IPS-18a (cell line): ENCODE results near the gene HYDIN.

Source experiments
- H3K27ac ChIP-seq: one replicate; pipeline ENCODE4 v1.5.1; 2013; ENCODE audit warnings: low read length
- H3K27me3 ChIP-seq: one replicate; pipeline ENCODE4 v1.6.1; 2013; ENCODE audit warnings: mild to moderate bottlenecking, low read length; ENCODE audit not compliant: control insufficient read depth, insufficient read depth
- H3K36me3 ChIP-seq: one replicate; pipeline ENCODE4 v1.6.1; 2013; ENCODE audit warnings: low read depth, low read length; ENCODE audit not compliant: control insufficient read depth
- H3K4me1 ChIP-seq: one replicate; pipeline ENCODE4 v1.6.1; 2013; ENCODE audit warnings: low read depth, low read length; ENCODE audit not compliant: control insufficient read depth
- H3K4me3 ChIP-seq: one replicate; pipeline ENCODE4 v1.5.1; 2013; ENCODE audit warnings: low read length
- H3K9ac ChIP-seq: one replicate; pipeline ENCODE4 v1.6.1; 2013; ENCODE audit warnings: mild to moderate bottlenecking, low read length, moderate library complexity
- H3K9me3 ChIP-seq: one replicate; pipeline ENCODE4 v1.6.1; 2013; ENCODE audit warnings: low read depth, low read length; ENCODE audit not compliant: control insufficient read depth

HYDIN gene

DNA sequence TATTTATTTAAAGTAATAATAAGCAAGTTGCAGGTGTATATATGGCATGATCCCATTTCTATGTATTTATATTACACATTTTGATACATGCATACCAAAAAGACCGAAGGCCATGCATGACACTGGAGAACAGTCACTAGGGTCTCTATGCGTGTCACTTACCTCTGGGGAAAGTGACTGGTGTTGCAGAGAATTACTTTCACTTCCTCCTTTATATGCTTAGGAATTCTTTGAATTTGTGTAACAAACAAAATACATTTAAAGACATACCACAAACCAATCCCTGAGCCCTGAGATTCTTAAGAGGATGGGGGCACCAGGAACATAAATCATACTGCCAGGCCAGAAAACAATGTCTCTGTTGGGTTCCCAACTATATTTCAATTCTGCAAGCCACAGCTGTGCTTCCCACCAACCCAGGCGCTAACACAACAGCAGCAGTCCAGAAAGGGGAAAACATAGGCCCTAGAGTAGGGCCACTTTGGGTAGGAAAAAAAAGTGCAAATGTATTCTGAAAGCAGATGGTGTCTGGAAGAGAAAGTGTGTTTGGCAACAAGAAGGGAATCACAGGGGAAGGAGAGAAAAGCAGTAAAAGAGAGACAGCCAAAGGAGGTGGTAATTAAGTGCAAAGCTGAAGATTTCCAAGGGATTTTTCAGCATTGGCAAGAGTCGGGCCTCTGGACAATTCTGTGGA lies 24.5 kb upstream of the HYDIN start:
- H3K4me1 ChIP-seq = peaks cover 13% of the 10 kb centered on the region
- H3K36me3 ChIP-seq = no peaks in the 10 kb centered on the region
- no peak overlapping the region for H3K27ac ChIP-seq
- H3K4me3 ChIP-seq = peak overlapping the region; percentile 17
- no peak overlapping the region for H3K9ac ChIP-seq
- H3K27me3 ChIP-seq = no peaks in the 10 kb centered on the region
- no peaks in the 10 kb centered on the region for H3K9me3 ChIP-seq

DNA sequence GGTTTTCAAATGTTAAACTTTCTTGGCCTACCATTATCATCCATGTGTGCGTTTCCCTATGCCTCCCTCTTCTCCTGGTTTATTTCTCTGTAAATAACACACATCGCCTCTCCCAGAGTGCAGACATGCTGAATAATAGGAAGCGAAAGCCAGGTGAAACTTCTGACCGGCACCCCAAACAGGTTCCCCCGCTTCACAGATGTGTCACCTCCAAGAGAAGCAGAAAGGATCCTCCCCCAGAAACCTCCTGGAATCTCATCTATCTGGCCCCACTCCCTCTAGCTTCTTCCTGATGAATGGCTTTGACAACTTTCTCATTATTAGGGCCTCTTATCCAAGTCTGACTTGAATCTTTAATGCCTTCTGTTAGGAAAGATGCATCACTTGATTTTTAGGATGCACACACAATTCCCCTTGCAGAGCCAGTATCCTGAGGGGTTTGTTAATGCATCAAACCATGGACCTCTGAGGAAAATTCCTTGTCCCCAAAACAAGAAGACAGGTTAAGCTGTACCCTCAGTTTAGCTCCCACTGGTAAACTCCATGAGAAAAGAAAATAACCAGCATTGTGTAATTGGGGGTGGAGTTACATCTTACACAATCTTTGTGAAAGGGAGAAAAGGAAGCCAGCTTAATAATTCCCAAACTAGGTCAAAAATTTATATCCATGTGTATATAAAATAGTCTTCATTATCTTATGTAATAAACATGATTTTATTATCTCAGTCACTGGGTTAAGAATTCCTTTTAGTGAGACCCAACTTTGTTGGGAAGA lies 20.1 kb upstream of the HYDIN start:
- H3K36me3 ChIP-seq = no peaks in the 10 kb centered on the region
- H3K27me3 ChIP-seq = no peaks in the 10 kb centered on the region
- H3K9ac ChIP-seq = no peak overlapping the region
- H3K27ac ChIP-seq = no peak overlapping the region
- peaks cover 11% of the 10 kb centered on the region for H3K4me1 ChIP-seq
- H3K4me3 ChIP-seq = no peak overlapping the region
- H3K9me3 ChIP-seq = no peaks in the 10 kb centered on the region

DNA sequence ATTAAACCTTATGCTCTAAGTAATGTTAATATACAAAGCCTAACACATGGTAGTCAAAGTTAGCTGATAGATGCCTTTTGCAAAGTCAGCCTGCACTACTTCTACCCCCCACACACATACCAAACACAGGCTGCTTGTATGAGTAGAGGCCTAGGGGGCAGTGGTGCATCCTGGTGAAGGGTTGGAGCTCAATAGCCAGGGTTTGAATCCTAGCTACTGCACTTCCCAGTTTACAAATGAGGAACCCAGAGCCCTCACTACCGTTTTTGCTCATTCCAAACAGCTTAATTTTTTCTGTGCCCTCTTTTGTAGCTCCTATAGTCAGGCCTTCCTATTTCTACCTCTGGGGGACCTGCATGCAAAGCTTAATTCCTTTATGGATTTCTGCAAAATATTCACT lies 18.9 kb upstream of the HYDIN start:
- Histone ChIP-seq H3K4me3 (no peak overlapping the region), H3K9me3 (no peaks in the 10 kb centered on the region), H3K27ac (no peak overlapping the region), H3K4me1 (no peaks in the 10 kb centered on the region), H3K9ac (no peak overlapping the region), H3K36me3 (no peaks in the 10 kb centered on the region), H3K27me3 (no peaks in the 10 kb centered on the region)

DNA sequence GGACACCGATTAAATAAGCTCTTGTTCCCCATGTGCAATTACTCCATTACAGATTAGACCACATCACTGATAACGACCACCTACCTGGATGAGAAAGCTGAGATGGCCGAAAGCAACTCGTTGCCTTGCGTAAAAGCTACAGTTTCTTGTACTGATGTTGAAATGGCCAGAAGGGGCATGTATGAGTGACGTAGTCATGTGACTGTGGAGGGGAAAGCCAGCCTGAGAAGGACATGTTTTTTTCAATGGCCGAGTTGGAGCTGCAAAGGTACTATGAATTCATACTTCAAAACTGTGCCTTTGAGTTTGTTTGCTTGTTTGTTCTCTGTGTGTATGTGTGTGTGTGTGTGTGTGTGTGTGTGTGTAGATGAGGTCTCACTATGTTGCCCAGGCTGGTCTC lies 17.0 kb upstream of the HYDIN start:
- Histone ChIP-seq H3K27ac (no peak overlapping the region), H3K9ac (no peak overlapping the region), H3K9me3 (no peaks in the 10 kb centered on the region), H3K36me3 (no peaks in the 10 kb centered on the region), H3K27me3 (no peaks in the 10 kb centered on the region), H3K4me3 (no peak overlapping the region), H3K4me1 (no peaks in the 10 kb centered on the region)

DNA sequence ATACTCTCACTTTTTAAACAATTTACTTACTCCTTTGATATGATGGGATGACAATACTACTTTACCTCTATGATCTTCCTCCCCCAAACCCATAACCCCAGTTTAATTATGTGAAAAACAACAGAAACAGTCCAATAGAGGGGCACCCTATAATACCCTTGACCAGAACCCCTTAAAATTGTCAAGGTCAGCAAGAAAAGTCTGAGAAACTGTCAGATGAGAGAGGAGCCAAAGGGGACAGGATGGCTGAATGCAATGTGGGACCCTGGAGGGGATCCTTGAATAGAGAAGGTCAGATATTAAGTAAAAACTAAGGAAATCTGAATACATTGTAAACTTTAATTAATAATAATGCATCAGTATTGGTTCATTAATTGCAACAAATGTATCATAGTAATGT lies 15.8 kb upstream of the HYDIN start:
- no peak overlapping the region for H3K27ac ChIP-seq
- no peaks in the 10 kb centered on the region for H3K36me3 ChIP-seq
- no peaks in the 10 kb centered on the region for H3K9me3 ChIP-seq
- H3K9ac ChIP-seq = no peak overlapping the region
- H3K4me3 ChIP-seq = no peak overlapping the region
- no peaks in the 10 kb centered on the region for H3K27me3 ChIP-seq
- H3K4me1 ChIP-seq = no peaks in the 10 kb centered on the region

DNA sequence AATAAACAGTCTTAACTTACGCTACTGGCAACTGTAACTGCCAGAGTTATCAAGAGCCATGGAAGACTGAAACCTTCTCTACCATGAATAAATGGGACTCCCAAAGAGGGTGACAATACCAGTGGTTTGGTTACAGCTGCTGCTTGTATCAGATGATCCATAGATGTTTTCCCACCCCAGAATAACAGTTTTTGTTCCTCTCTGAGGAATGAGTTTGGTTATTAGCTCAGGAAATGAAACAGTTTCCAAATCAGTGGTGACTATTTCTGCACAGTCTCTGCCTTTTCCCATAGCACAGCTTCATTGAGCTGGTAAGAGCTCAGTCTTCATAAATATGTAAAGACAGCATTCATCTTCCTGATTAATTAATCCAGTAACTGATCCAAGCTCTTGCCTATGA lies 14.0 kb upstream of the HYDIN start:
- Histone ChIP-seq H3K4me1 (no peaks in the 10 kb centered on the region), H3K4me3 (no peak overlapping the region), H3K9me3 (no peaks in the 10 kb centered on the region), H3K36me3 (no peaks in the 10 kb centered on the region), H3K9ac (no peak overlapping the region), H3K27me3 (no peaks in the 10 kb centered on the region), H3K27ac (no peak overlapping the region)

DNA sequence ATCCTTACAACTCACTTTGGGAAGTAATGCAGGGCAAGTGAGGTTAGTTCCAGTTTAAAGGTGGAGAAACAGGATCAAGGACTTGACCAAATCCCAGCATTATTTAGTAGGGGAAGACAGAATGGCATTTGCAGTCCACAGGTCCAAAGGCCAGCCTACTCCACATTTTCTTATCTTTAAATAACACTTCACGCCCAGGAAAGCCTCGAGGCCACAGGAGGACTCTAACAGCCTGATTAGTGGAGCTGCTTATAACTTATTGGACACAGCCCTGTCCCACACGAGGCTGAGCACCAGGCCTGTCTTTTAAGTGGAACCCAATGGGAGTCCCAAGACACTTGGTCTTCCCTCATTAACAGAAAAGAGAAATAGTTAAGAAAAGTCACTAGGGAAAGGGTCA lies 12.1 kb upstream of the HYDIN start:
- H3K4me1 ChIP-seq = no peaks in the 10 kb centered on the region
- H3K9ac ChIP-seq = no peak overlapping the region
- no peak overlapping the region for H3K4me3 ChIP-seq
- H3K27me3 ChIP-seq = no peaks in the 10 kb centered on the region
- H3K27ac ChIP-seq = no peak overlapping the region
- no peaks in the 10 kb centered on the region for H3K9me3 ChIP-seq
- H3K36me3 ChIP-seq = no peaks in the 10 kb centered on the region

DNA sequence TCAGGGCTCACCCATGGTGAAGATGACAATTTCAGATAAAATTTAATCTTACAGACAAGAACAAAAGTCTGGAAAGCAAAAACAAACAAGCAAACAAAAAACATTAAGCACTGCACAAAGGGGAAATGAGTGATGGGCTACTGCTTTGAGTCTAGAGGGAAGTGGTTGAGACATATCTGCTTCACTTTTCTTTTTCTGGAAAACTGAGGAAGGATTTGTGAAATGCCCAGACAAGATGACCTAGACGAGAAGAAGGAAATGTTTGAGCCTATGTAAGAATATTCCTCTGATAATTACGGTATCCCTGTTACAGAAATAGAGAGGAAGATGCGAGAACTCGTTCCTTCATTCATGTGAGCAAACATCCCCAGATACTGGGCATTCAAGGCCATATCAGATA lies 11.5 kb upstream of the HYDIN start:
- Histone ChIP-seq H3K4me3 (no peak overlapping the region), H3K27ac (no peak overlapping the region), H3K9me3 (no peaks in the 10 kb centered on the region), H3K9ac (no peak overlapping the region), H3K4me1 (no peaks in the 10 kb centered on the region), H3K36me3 (no peaks in the 10 kb centered on the region), H3K27me3 (no peaks in the 10 kb centered on the region)

DNA sequence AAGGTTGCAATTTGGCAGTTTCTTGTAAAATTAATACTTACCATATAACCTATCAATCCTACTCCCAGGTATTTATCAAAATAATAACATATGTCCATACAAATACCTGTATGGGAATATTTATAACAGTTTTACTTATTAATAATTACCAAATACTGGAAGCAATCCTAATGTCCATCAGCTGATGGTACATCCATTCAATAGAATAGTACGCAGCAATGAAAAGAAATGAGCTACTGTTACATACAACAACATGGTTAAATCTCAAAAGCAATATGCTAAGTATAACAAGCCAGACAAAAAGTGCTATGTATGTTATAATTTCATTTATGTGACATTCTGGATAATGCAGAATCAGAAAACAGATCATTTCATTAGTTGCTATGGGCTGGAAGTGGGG lies 1.2 kb downstream of the HYDIN start:
- H3K9me3 ChIP-seq = peaks cover 16% of the 10 kb centered on the region
- H3K36me3 ChIP-seq = no peaks in the 10 kb centered on the region
- H3K27me3 ChIP-seq = no peaks in the 10 kb centered on the region
- H3K4me1 ChIP-seq = peaks cover 4% of the 10 kb centered on the region
- no peak overlapping the region for H3K9ac ChIP-seq
- no peak overlapping the region for H3K27ac ChIP-seq
- H3K4me3 ChIP-seq = no peak overlapping the region

DNA sequence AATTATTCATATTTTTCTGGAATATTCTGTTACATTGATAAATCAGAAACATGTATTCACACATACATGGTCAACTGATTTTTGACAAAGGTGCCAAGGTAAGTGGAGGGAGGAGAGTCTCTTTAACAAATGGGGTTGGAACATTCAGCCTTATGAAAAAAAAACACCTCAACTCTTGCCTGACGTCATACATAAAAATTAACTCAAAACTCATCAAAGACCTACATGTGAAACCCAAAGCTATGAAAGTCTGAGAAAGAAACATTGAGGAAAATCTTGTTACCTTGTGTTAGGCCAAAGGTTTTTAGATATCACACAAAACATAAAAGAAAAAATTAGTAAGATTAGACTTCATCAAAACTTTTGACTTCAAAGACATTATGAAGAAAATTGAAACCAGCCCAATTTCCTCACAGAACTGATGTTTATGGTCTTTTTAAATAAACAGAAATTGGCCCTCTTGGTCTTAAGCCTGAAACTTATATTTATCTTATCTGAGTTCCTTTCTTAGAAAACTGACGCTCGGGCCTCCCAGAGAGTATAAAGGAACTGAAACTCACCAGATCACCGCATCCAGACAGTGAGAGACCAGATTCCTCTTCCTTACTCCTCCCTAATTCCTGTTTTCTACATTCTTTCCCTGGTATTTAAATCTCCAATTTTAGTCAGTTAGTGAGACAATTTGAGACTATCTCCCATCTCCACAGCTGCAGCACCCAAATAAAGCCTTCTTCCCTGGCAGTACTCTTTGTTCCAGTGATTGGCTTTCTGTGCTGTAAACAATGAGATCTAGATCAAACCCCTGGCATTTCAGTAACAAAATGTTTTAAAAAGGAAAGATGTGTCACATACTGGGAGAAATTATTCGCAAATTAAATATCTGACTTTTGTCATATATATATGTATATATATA lies 4.0 kb downstream of the HYDIN start:
- peaks cover 16% of the 10 kb centered on the region for H3K9me3 ChIP-seq

DNA sequence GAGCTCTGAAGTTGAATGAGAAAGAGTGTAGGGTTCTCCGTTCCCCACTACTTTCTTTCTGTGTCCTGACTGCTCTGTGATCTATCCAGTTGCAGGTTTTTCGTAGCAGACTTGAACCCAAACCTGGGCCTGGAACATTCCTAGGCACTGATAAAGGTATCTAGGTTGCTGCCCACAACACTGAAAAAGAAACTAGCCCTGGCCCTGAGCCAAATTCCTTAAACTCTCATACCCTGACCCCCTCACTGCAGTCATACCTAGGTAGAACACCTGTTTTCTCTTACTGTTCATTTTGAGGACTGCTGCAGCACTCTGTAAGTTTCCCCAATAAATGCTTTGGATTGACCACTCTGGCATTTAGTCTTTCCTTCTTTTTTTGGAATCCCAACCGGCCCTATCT lies 5.4 kb downstream of the HYDIN start:
- Histone ChIP-seq H3K9me3 (peaks cover 16% of the 10 kb centered on the region), H3K9ac (no peak overlapping the region), H3K4me3 (no peak overlapping the region), H3K4me1 (no peaks in the 10 kb centered on the region), H3K27ac (no peak overlapping the region), H3K36me3 (no peaks in the 10 kb centered on the region), H3K27me3 (no peaks in the 10 kb centered on the region)

More for the DNA sequence above, 4.0 kb downstream of the HYDIN start:
- Histone ChIP-seq H3K4me1 (peaks cover 4% of the 10 kb centered on the region), H3K36me3 (no peaks in the 10 kb centered on the region), H3K27ac (no peak overlapping the region), H3K4me3 (no peak overlapping the region), H3K27me3 (no peaks in the 10 kb centered on the region), H3K9ac (no peak overlapping the region)
